ENCODE measurements around the gene BAZ1A.

DNA sequence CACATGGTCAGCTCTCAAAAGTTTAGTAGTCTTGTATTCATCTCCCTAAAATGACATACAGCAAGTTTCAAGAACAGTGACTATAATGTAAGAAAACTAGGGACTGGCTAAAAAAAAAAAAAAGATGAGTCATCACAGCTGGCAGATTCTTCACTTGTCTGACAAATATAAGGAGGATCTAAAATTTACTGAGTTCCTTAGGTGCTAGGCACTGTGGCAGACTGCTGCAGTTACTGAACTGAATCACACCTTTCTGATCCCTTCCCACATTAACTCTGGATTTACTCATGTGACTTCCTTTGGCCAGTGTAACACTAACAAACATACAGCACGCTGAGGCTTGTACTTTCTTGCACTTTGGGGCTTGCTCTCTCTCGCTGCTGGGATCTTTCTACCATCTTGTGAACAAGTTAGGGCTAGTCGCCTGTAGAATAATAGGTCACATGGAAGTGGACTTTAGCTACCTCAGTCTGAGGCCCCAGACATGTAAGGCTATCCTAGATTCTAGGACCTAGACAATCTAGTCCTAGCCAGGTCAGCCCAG, 32.1 kb downstream of the BAZ1A start:
- no peak for TF ChIP-seq CTCF (IDR thresholded peaks at IDR 0.05)
- TF ChIP-seq POLR2A (IDR thresholded peaks at IDR 0.05): no peak
